NB4 (cell line): ENCODE results near the gene GRB10.

Experiments used
- POLR2A ChIP-seq: IDR thresholded peaks from 2 replicates; pipeline ENCODE4 v1.6.1; 2011; ENCODE audit warnings: mild to moderate bottlenecking; ENCODE audit not compliant: insufficient read length; ENCODE audit errors: extremely low read depth
- TF ChIP-seq, protein P1 (sequence below): IDR thresholded peaks from one replicate; pipeline ENCODE4 v1.5.1; 2012; ENCODE audit warnings: low read depth, low read length

DNA sequence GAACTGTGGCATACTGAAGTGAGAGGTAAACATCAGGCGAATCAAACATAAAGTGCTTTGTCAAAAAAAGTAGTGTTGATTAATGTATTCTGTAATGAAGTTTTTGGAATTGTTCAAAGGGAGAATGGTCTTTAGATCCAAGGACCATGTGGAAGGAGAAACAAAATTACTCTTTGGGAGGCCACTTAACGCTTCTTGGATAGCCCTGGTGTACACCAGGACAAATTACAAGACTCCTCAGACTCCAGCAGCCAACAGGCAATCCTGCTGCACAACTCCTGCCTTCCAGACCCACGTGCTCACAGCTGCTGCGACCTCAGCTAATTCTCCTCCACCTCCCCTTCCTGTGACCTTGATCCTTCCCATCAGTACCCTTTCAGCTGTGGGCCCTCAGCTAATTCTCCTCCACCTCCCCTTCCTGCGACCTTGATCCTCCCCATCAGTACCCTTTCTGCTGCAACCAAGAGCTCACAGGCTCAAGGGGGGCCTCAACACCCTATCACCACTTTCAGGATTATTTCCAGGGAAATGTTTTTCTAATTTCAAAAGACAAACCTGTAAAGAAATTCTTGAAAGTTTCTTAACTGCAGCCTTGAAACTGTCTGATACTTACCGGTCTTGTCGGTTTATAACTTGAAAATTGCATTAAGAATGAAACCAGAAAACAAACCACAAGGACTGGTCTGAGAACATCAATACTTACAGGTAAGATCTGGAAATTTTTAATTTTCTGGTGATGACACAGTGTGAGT, 187.8 kb downstream of the GRB10 start:
- TF ChIP-seq, protein P1, sequence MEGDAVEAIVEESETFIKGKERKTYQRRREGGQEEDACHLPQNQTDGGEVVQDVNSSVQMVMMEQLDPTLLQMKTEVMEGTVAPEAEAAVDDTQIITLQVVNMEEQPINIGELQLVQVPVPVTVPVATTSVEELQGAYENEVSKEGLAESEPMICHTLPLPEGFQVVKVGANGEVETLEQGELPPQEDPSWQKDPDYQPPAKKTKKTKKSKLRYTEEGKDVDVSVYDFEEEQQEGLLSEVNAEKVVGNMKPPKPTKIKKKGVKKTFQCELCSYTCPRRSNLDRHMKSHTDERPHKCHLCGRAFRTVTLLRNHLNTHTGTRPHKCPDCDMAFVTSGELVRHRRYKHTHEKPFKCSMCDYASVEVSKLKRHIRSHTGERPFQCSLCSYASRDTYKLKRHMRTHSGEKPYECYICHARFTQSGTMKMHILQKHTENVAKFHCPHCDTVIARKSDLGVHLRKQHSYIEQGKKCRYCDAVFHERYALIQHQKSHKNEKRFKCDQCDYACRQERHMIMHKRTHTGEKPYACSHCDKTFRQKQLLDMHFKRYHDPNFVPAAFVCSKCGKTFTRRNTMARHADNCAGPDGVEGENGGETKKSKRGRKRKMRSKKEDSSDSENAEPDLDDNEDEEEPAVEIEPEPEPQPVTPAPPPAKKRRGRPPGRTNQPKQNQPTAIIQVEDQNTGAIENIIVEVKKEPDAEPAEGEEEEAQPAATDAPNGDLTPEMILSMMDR, result no peak
- no peak for TF ChIP-seq POLR2A
